ENCODE results near the gene ASB8.

ASB8 gene

DNA sequence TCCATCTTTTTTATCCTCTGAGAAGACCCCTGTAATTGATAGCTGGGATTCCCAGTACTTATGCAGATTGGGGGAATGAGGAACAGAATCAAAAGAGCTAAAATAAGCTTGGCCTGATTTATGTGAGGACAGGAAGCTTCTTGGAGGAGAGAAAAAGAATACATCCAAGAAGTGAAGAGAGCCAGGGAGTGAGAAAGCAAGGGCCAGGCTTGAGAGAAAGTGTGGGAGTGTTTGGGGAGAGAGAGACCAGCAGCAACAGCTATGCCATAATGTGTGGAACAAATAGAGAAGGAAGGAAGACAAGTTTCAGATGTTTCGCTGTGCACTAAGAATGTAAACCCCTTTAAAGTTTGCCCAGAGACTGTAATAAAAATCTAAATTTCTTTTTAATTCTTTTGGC lies 22.2 kb upstream of the ASB8 start:
- no peak overlapping the region for H2BK120ac ChIP-seq (ENCODE audit: low read depth, low read length)
- no peak overlapping the region for H3K14ac ChIP-seq (ENCODE audit: low read length)
- no peak for DNase-seq (ENCODE audit: low spot score)
- peaks cover 0 to 10% (median 6%) of the 10 kb centered on the region in 3 experiments for H3K27me3 ChIP-seq (ENCODE audit: control insufficient read depth in 3 of 3, insufficient read depth in 3 of 3, low read depth in 1 of 3, low read length in 3 of 3)
- no peak overlapping the region for H2AK5ac ChIP-seq (ENCODE audit: low read depth, low read length)
- no peak overlapping the region for H3K27ac ChIP-seq (replicated peaks; ENCODE audit: low read length)
- H4K8ac ChIP-seq (ENCODE audit: low read depth, low read length): no peak overlapping the region
- H2BK15ac ChIP-seq (ENCODE audit: low read length): no peak overlapping the region
- H3K18ac ChIP-seq (ENCODE audit: low read length): no peak overlapping the region
- no peaks in the 10 kb centered on the region for H3K9me3 ChIP-seq (replicated peaks in 1 of 2; ENCODE audit: control insufficient read depth in 2 of 2, insufficient read depth in 1 of 2, low read depth in 1 of 2, low read length in 2 of 2)
- H2BK5ac ChIP-seq (ENCODE audit: low read length): no peak overlapping the region
- no peak overlapping the region for H3K9ac ChIP-seq (ENCODE audit: low read depth, low read length, poor library complexity)
- H2AFZ ChIP-seq (ENCODE audit: low read length): no peak overlapping the region
- H3K4me1 ChIP-seq (ENCODE audit: control insufficient read depth in 2 of 2, insufficient read depth in 1 of 2, low read depth in 1 of 2, low read length in 2 of 2): peaks cover 11 to 13% of the 10 kb centered on the region in 2 donors
- no peak overlapping the region for H3K4me2 ChIP-seq (ENCODE audit: insufficient read depth, low read length, poor library complexity, severe bottlenecking)
- no peaks in the 10 kb centered on the region for H3K79me1 ChIP-seq (ENCODE audit: low read depth, low read length)
- WGBS, 2 donors (ENCODE audit: extremely low coverage in 2 of 2, insufficient read length in 2 of 2, insufficient replicate concordance in 1 of 2): no CpG with 5 or more reads among the region's 1 CpG
- H3K4ac ChIP-seq (ENCODE audit: low read length): no peak overlapping the region
- H3K23ac ChIP-seq (ENCODE audit: low read depth, low read length, poor library complexity): no peak overlapping the region
- no peak overlapping the region for H3K4me3 ChIP-seq (ENCODE audit: low read length in 2 of 2)
- no peaks in the 10 kb centered on the region for H3K36me3 ChIP-seq (replicated peaks in 1 of 2; ENCODE audit: control insufficient read depth in 2 of 2, insufficient read depth in 2 of 2, low read length in 2 of 2)
- no peak overlapping the region for H2BK12ac ChIP-seq (ENCODE audit: low read length)
- H4K91ac ChIP-seq (ENCODE audit: low read depth, low read length, poor library complexity): no peak overlapping the region

DNA sequence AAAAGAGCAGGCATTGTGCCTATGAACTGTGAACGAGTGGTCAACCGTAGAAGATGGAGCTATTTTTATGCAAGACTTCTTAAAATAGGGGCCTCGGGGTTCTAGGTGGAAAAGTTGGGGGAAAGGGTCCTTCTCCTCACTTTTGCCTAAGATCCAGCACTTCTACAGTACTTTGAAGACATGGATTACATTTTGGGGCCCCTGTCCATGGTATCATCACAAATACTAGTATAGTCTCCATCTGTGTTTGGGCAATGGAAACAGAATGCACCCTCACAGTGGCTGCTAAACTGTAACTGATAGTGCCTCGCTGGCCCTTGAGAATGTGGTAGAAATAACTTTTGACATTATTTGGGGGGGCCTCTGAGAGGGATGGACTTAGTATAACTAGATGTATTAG lies 20.7 kb upstream of the ASB8 start:
- Histone ChIP-seq H3K4me2 (ENCODE audit: insufficient read depth, low read length, poor library complexity, severe bottlenecking) (no peak overlapping the region), H3K36me3 (replicated peaks in 1 of 2; ENCODE audit: control insufficient read depth in 2 of 2, insufficient read depth in 2 of 2, low read length in 2 of 2) (no peaks in the 10 kb centered on the region), H2AFZ (ENCODE audit: low read length) (no peak overlapping the region), H2BK12ac (ENCODE audit: low read length) (no peak overlapping the region), H2AK5ac (ENCODE audit: low read depth, low read length) (no peak overlapping the region), H4K8ac (ENCODE audit: low read depth, low read length) (no peak overlapping the region), H3K4me1 (ENCODE audit: control insufficient read depth in 2 of 2, insufficient read depth in 1 of 2, low read depth in 1 of 2, low read length in 2 of 2) (peaks cover 9 to 11% of the 10 kb centered on the region in 2 donors), H3K9me3 (replicated peaks in 1 of 2; ENCODE audit: control insufficient read depth in 2 of 2, insufficient read depth in 1 of 2, low read depth in 1 of 2, low read length in 2 of 2) (no peaks in the 10 kb centered on the region), H3K14ac (ENCODE audit: low read length) (no peak overlapping the region), H2BK120ac (ENCODE audit: low read depth, low read length) (no peak overlapping the region), H2BK5ac (ENCODE audit: low read length) (no peak overlapping the region), H3K18ac (ENCODE audit: low read length) (no peak overlapping the region), H3K79me1 (ENCODE audit: low read depth, low read length) (no peaks in the 10 kb centered on the region), H4K91ac (ENCODE audit: low read depth, low read length, poor library complexity) (no peak overlapping the region), H3K4ac (ENCODE audit: low read length) (no peak overlapping the region), H2BK15ac (ENCODE audit: low read length) (no peak overlapping the region), H3K4me3 (ENCODE audit: low read length in 2 of 2) (no peak overlapping the region), H3K9ac (ENCODE audit: low read depth, low read length, poor library complexity) (no peak overlapping the region), H3K27ac (replicated peaks; ENCODE audit: low read length) (no peak overlapping the region), H3K27me3 (ENCODE audit: control insufficient read depth in 3 of 3, insufficient read depth in 3 of 3, low read depth in 1 of 3, low read length in 3 of 3) (no peaks in the 10 kb centered on the region), H3K23ac (ENCODE audit: low read depth, low read length, poor library complexity) (no peak overlapping the region)
- DNase-seq (ENCODE audit: low spot score): no peak
- no CpG with 5 or more reads among the region's 4 CpGs for WGBS, 2 donors (ENCODE audit: extremely low coverage in 2 of 2, insufficient read length in 2 of 2, insufficient replicate concordance in 1 of 2)

GRCh38 chr12:48176417-48176751 lies 19.1 kb upstream of the ASB8 start:
- H3K27me3 ChIP-seq (ENCODE audit: control insufficient read depth in 3 of 3, insufficient read depth in 3 of 3, low read depth in 1 of 3, low read length in 3 of 3): no peaks in the 10 kb centered on the region
- no peak overlapping the region for H4K8ac ChIP-seq (ENCODE audit: low read depth, low read length)
- H2BK120ac ChIP-seq (ENCODE audit: low read depth, low read length): no peak overlapping the region
- no peaks in the 10 kb centered on the region for H3K79me1 ChIP-seq (ENCODE audit: low read depth, low read length)
- H3K27ac ChIP-seq (replicated peaks; ENCODE audit: low read length): no peak overlapping the region
- no peak overlapping the region for H4K91ac ChIP-seq (ENCODE audit: low read depth, low read length, poor library complexity)
- DNase-seq (ENCODE audit: low spot score): no peak
- no peak overlapping the region for H2BK15ac ChIP-seq (ENCODE audit: low read length)
- H3K9ac ChIP-seq (ENCODE audit: low read depth, low read length, poor library complexity): no peak overlapping the region
- no peak overlapping the region for H3K23ac ChIP-seq (ENCODE audit: low read depth, low read length, poor library complexity)
- H2AFZ ChIP-seq (ENCODE audit: low read length): peak overlapping the region; percentile 83
- H3K4ac ChIP-seq (ENCODE audit: low read length): no peak overlapping the region
- peaks cover 4 to 6% of the 10 kb centered on the region in 2 donors for H3K4me1 ChIP-seq (ENCODE audit: control insufficient read depth in 2 of 2, insufficient read depth in 1 of 2, low read depth in 1 of 2, low read length in 2 of 2)
- no peak overlapping the region for H3K14ac ChIP-seq (ENCODE audit: low read length)
- H3K18ac ChIP-seq (ENCODE audit: low read length): no peak overlapping the region
- H3K4me3 ChIP-seq (ENCODE audit: low read length in 2 of 2): no peak overlapping the region
- H3K36me3 ChIP-seq (replicated peaks in 1 of 2; ENCODE audit: control insufficient read depth in 2 of 2, insufficient read depth in 2 of 2, low read length in 2 of 2): no peaks in the 10 kb centered on the region
- no peak overlapping the region for H2BK12ac ChIP-seq (ENCODE audit: low read length)
- H2BK5ac ChIP-seq (ENCODE audit: low read length): no peak overlapping the region
- no peak overlapping the region for H3K4me2 ChIP-seq (ENCODE audit: insufficient read depth, low read length, poor library complexity, severe bottlenecking)
- no peaks in the 10 kb centered on the region for H3K9me3 ChIP-seq (replicated peaks in 1 of 2; ENCODE audit: control insufficient read depth in 2 of 2, insufficient read depth in 1 of 2, low read depth in 1 of 2, low read length in 2 of 2)
- H2AK5ac ChIP-seq (ENCODE audit: low read depth, low read length): no peak overlapping the region

GRCh38 chr12:48175613-48176416 lies 18.5 kb upstream of the ASB8 start:
- Histone ChIP-seq H3K9ac (ENCODE audit: low read depth, low read length, poor library complexity) (no peak overlapping the region), H2BK5ac (ENCODE audit: low read length) (no peak overlapping the region), H4K91ac (ENCODE audit: low read depth, low read length, poor library complexity) (no peak overlapping the region), H3K36me3 (replicated peaks in 1 of 2; ENCODE audit: control insufficient read depth in 2 of 2, insufficient read depth in 2 of 2, low read length in 2 of 2) (no peaks in the 10 kb centered on the region), H3K4me1 (ENCODE audit: control insufficient read depth in 2 of 2, insufficient read depth in 1 of 2, low read depth in 1 of 2, low read length in 2 of 2) (peaks cover 4 to 6% of the 10 kb centered on the region in 2 donors), H3K4me3 (ENCODE audit: low read length in 2 of 2) (no peak overlapping the region), H2AFZ (ENCODE audit: low read length) (peak overlapping the region; percentile 83), H2BK120ac (ENCODE audit: low read depth, low read length) (no peak overlapping the region), H3K18ac (ENCODE audit: low read length) (no peak overlapping the region), H3K9me3 (replicated peaks in 1 of 2; ENCODE audit: control insufficient read depth in 2 of 2, insufficient read depth in 1 of 2, low read depth in 1 of 2, low read length in 2 of 2) (no peaks in the 10 kb centered on the region), H3K79me1 (ENCODE audit: low read depth, low read length) (no peaks in the 10 kb centered on the region), H3K4ac (ENCODE audit: low read length) (no peak overlapping the region), H3K27me3 (ENCODE audit: control insufficient read depth in 3 of 3, insufficient read depth in 3 of 3, low read depth in 1 of 3, low read length in 3 of 3) (no peaks in the 10 kb centered on the region), H3K14ac (ENCODE audit: low read length) (no peak overlapping the region), H3K27ac (replicated peaks; ENCODE audit: low read length) (no peak overlapping the region), H4K8ac (ENCODE audit: low read depth, low read length) (no peak overlapping the region), H2BK12ac (ENCODE audit: low read length) (no peak overlapping the region), H3K23ac (ENCODE audit: low read depth, low read length, poor library complexity) (no peak overlapping the region), H2BK15ac (ENCODE audit: low read length) (no peak overlapping the region), H3K4me2 (ENCODE audit: insufficient read depth, low read length, poor library complexity, severe bottlenecking) (no peak overlapping the region), H2AK5ac (ENCODE audit: low read depth, low read length) (no peak overlapping the region)
- DNase-seq (ENCODE audit: low spot score): no peak
- no CpG with 5 or more reads among the region's 3 CpGs for WGBS, 2 donors (ENCODE audit: extremely low coverage in 2 of 2, insufficient read length in 2 of 2, insufficient replicate concordance in 1 of 2)

Data from neuronal stem cell (in vitro differentiated cells).